WTC11 (cell line): Measurements from ENCODE around the gene MFNG. TPM values are rescaled to one million over a fixed set of nuclear protein-coding genes. Genes with fewer than 3 reads are reported as not detected.

Experiments used
- ATAC-seq: fragments of 200-7000 bp; cut with Tn5 transposase; 2 replicates; pipeline ENCODE4 v1.10.0; 2021; ENCODE audit warnings: mild to moderate bottlenecking, moderate library complexity
- CTCF ChIA-PET: fragments of 300-600 bp; sonication (Branson Sonifier 250); formaldehyde crosslinking; loops from one replicate; lab custom pipeline; 2021; ENCODE audit warnings: antibody characterized with exemption; lab: Charles Lee
- POLR2A ChIA-PET: fragments of 350-600 bp; sonication (Branson Sonifier 250); formaldehyde crosslinking; loops from one replicate; lab custom pipeline; 2021; ENCODE audit warnings: antibody characterized with exemption; lab: Charles Lee
- DNase-seq: peaks from one replicate; pipeline ENCODE4 v3.0.0; 2021; ENCODE audit warnings: low spot score
- H3K27ac Mint-ChIP-seq: 2 replicates; pipeline ENCODE4 v1.8.0; 2021; ENCODE audit warnings: mixed read lengths
- H3K27me3 Mint-ChIP-seq: 2 replicates; pipeline ENCODE4 v1.8.0; 2021; ENCODE audit warnings: low read depth, mild to moderate bottlenecking, moderate library complexity, mixed read lengths
- H3K36me3 Mint-ChIP-seq: 2 replicates; pipeline ENCODE4 v1.8.0; 2021; ENCODE audit warnings: mixed read lengths
- H3K4me1 Mint-ChIP-seq: 2 replicates; pipeline ENCODE4 v1.8.0; 2022; ENCODE audit warnings: mixed read lengths
- H3K4me3 Mint-ChIP-seq: 2 replicates; pipeline ENCODE4 v1.8.0; 2021; ENCODE audit warnings: mild to moderate bottlenecking, moderate library complexity, mixed read lengths
- H3K9me3 Mint-ChIP-seq: 2 replicates; pipeline ENCODE4 v1.8.0; 2021; ENCODE audit warnings: mixed read lengths
- CBFB ChIP-seq: sonication (generic); formaldehyde crosslinking; IDR thresholded peaks from 2 replicates; pipeline ENCODE4 v1.8.1; 2022; ENCODE audit warnings: mild to moderate bottlenecking, low read depth, missing genetic modification reagents
- CREM ChIP-seq: sonication (generic); formaldehyde crosslinking; IDR thresholded peaks from 2 replicates; pipeline ENCODE4 v1.8.1; 2022; ENCODE audit warnings: mild to moderate bottlenecking, missing genetic modification reagents, moderate library complexity
- CTCF ChIP-seq: fragments of 200-600 bp; IDR thresholded peaks from 2 replicates; pipeline ENCODE4 v1.8.0; 2022; ENCODE audit warnings: antibody characterized with exemption
- FOXP1 ChIP-seq: sonication (generic); formaldehyde crosslinking; IDR thresholded peaks from 2 replicates; pipeline ENCODE4 v1.8.0; 2022; ENCODE audit warnings: missing genetic modification reagents, mild to moderate bottlenecking, moderate library complexity, borderline replicate concordance
- GTF2I ChIP-seq: fragments of 250-450 bp; sonication (Bioruptor Pico); conservative IDR thresholded peaks from 2 replicates; pipeline ENCODE4 v1.4.0; 2021; ENCODE audit warnings: mild to moderate bottlenecking
- KAT7 ChIP-seq: sonication (generic); formaldehyde crosslinking; IDR thresholded peaks from 2 replicates; pipeline ENCODE4 v1.8.1; 2023; ENCODE audit warnings: missing genetic modification reagents, mild to moderate bottlenecking, borderline replicate concordance
- PRDM15 ChIP-seq: sonication (generic); formaldehyde crosslinking; IDR thresholded peaks from 2 replicates; pipeline ENCODE4 v1.8.0; 2022; ENCODE audit warnings: missing genetic modification reagents
- SP1 ChIP-seq: sonication (generic); formaldehyde crosslinking; conservative IDR thresholded peaks from 2 replicates; pipeline ENCODE4 v1.8.1; 2022; ENCODE audit warnings: missing genetic modification reagents
- ZBTB21 ChIP-seq: sonication (generic); formaldehyde crosslinking; IDR thresholded peaks from 2 replicates; pipeline ENCODE4 v1.8.1; 2023; ENCODE audit warnings: mild to moderate bottlenecking, missing genetic modification reagents, borderline replicate concordance
- ZBTB43 ChIP-seq: sonication (generic); formaldehyde crosslinking; IDR thresholded peaks from 2 replicates; pipeline ENCODE4 v1.8.1; 2023; ENCODE audit warnings: mild to moderate bottlenecking, missing genetic modification reagents
- ZNF121 ChIP-seq: sonication (generic); formaldehyde crosslinking; IDR thresholded peaks from 2 replicates; pipeline ENCODE4 v1.8.0; 2023; ENCODE audit warnings: missing genetic modification reagents
- ZNF219 ChIP-seq: sonication (generic); formaldehyde crosslinking; IDR thresholded peaks from 2 replicates; pipeline ENCODE4 v1.8.0; 2023; ENCODE audit warnings: missing genetic modification reagents, mild to moderate bottlenecking, borderline replicate concordance
- ZNF263 ChIP-seq: sonication (generic); formaldehyde crosslinking; IDR thresholded peaks from 2 replicates; pipeline ENCODE4 v1.8.1; 2022; ENCODE audit warnings: low read depth, mild to moderate bottlenecking, moderate library complexity, missing genetic modification reagents
- total RNA-seq: library from RNA; stranded (reverse); gene quantifications from 3 replicates; pipeline ENCODE4 v1.2.3, GENCODE V29; 2021

The MFNG gene
- total RNA-seq, 1 experiment from 2014 or later: 3.2 TPM

- Mint-ChIP-seq H3K36me3 (no peaks in the 10 kb centered on the region), H3K27me3 (peaks cover 50% of the 10 kb centered on the region), H3K4me3 (peak overlapping the region; percentile 47), H3K27ac (no peak overlapping the region), H3K9me3 (0 out of 2 replicates have a peak, but pooled peaks cover 4% of the 10 kb centered on the region), H3K4me1 (peaks cover 14% of the 10 kb centered on the region)
- ChIA-PET CTCF (interaction anchor here (0.5 to 4.5 kb wide), 55 partner anchors 9 to 377 kb away, joined by 3 to 69 read pairs (median 5); partner anchors contain the start of gene KCTD17), POLR2A (no interaction called here)
- peak; percentile 81 for DNase-seq
- ATAC-seq: peak; percentile 63
- no peak for TF ChIP-seq CREM (CRISPR knock-in tag)
- TF ChIP-seq CTCF: peak; percentile 68
- no peak for TF ChIP-seq CBFB (CRISPR knock-in tag)
- TF ChIP-seq ZNF263 (CRISPR knock-in tag): peak; percentile 70; the same call in 1 of the 2 replicates
- peak; percentile 54; the same call in 1 of the 2 replicates for TF ChIP-seq PRDM15 (CRISPR knock-in tag)
These were observed 57.3 kb downstream of the MFNG start for GRCh38 chr22:37428649-37429586.

GRCh38 chr22:37427711-37428635, 58.2 kb downstream of the MFNG start:
- ATAC-seq (peak; percentile 10; the same call in 1 of the 2 replicates), DNase-seq (peak; percentile 35)
- peak overlapping the region; percentile 57 for H3K4me3 Mint-ChIP-seq
- no peak for TF ChIP-seq ZBTB21 (CRISPR knock-in tag)
- peak; percentile 77; the same call in 1 of the 2 replicates for TF ChIP-seq GTF2I (CRISPR knock-in tag)
- TF ChIP-seq ZNF121 (CRISPR knock-in tag): peak; percentile 57; the same call in 1 of the 2 replicates
- no peaks in the 10 kb centered on the region for H3K36me3 Mint-ChIP-seq
- ChIA-PET POLR2A (no interaction called here), CTCF (interaction anchor here (0.5 to 4.5 kb wide), 56 partner anchors 8 to 376 kb away, joined by 3 to 69 read pairs (median 4); partner anchors contain the start of gene KCTD17)
- H3K27me3 Mint-ChIP-seq: peaks cover 51% of the 10 kb centered on the region
- peaks cover 15% of the 10 kb centered on the region for H3K4me1 Mint-ChIP-seq
- 0 out of 2 replicates have a peak, but pooled peaks cover 4% of the 10 kb centered on the region for H3K9me3 Mint-ChIP-seq
- no peak overlapping the region for H3K27ac Mint-ChIP-seq

GRCh38 chr22:37427135-37427710, 59.0 kb downstream of the MFNG start, which contains the start of gene ELFN2:
Gene ELFN2 (minus strand): TSS chr22:37427479. CDS start chr22:37375534, 51,945 bp downstream.
- TF ChIP-seq ZBTB43 (CRISPR knock-in tag): peak; percentile 23; the same call in 1 of the 2 replicates
- TF ChIP-seq ZNF219 (CRISPR knock-in tag): 0 out of 2 replicates have a peak, but pooled peaks have one; percentile 33
- TF ChIP-seq FOXP1: 0 out of 2 replicates have a peak, but pooled peaks have one; percentile 36
- no peak for TF ChIP-seq KAT7 (CRISPR knock-in tag)
- TF ChIP-seq SP1 (CRISPR knock-in tag): no peak
- Mint-ChIP-seq H3K9me3 (no peaks in the 10 kb centered on the region), H3K36me3 (no peaks in the 10 kb centered on the region), H3K4me3 (peak within 1 kb of the TSS; percentile 62), H3K27me3 (peaks cover 52% of the 10 kb centered on the region), H3K4me1 (peaks cover 15% of the 10 kb centered on the region), H3K27ac (no peak within 1 kb of the TSS)
- POLR2A ChIA-PET: no interaction called here
- DNase-seq: peak; percentile 36
- CTCF ChIA-PET: interaction anchor here (0.6 to 2.0 kb wide), 4 partner anchors 46 to 95 kb away, joined by 3 to 13 read pairs (median 4); no protein-coding TSS in a partner anchor
- no peak; the same call in 1 of the 2 replicates for ATAC-seq
